Mononuclear cell (primary cell): ENCODE measurements around the gene ERBB4. TPM values are rescaled to one million over a fixed set of nuclear protein-coding genes. Genes with fewer than 3 reads are reported as not detected.

Experiments used
- H3K27me3 ChIP-seq: 2 replicates; pipeline ENCODE4 v1.6.0; 2011; ENCODE audit warnings: low read length, control low read depth; ENCODE audit not compliant: insufficient read depth
- H3K4me1 ChIP-seq: 2 replicates; pipeline ENCODE4 v1.5.1; 2011; ENCODE audit warnings: mild to moderate bottlenecking, low read length, control low read depth; ENCODE audit not compliant: insufficient read depth
- H3K4me3 ChIP-seq: 2 replicates; pipeline ENCODE4 v1.5.1; 2011; ENCODE audit warnings: mild to moderate bottlenecking, low read length, moderate library complexity
- H3K9me3 ChIP-seq: 2 replicates; pipeline ENCODE4 v1.5.1; 2011; ENCODE audit warnings: low read depth, mild to moderate bottlenecking, control low read depth, low read length
- total RNA-seq: library from RNA; depleted of rRNA; stranded (reverse); fragments of >200 nt; gene quantifications from one replicate; pipeline ENCODE4 v1.2.3, GENCODE V29; 2012

Gene ERBB4
- total RNA-seq, 1 donor: not detected

GRCh38 chr2:211435331-211435730, 1103.3 kb downstream of the ERBB4 start:
- H3K27me3 ChIP-seq: no peaks in the 10 kb centered on the region
- no peak overlapping the region for H3K4me3 ChIP-seq
- no peaks in the 10 kb centered on the region for H3K4me1 ChIP-seq
- no peaks in the 10 kb centered on the region for H3K9me3 ChIP-seq

- Histone ChIP-seq H3K4me3 (no peak overlapping the region), H3K4me1 (no peaks in the 10 kb centered on the region), H3K9me3 (no peaks in the 10 kb centered on the region), H3K27me3 (no peaks in the 10 kb centered on the region)
Measured at GRCh38 chr2:211434773-211435172, 1103.8 kb downstream of the ERBB4 start.

DNA sequence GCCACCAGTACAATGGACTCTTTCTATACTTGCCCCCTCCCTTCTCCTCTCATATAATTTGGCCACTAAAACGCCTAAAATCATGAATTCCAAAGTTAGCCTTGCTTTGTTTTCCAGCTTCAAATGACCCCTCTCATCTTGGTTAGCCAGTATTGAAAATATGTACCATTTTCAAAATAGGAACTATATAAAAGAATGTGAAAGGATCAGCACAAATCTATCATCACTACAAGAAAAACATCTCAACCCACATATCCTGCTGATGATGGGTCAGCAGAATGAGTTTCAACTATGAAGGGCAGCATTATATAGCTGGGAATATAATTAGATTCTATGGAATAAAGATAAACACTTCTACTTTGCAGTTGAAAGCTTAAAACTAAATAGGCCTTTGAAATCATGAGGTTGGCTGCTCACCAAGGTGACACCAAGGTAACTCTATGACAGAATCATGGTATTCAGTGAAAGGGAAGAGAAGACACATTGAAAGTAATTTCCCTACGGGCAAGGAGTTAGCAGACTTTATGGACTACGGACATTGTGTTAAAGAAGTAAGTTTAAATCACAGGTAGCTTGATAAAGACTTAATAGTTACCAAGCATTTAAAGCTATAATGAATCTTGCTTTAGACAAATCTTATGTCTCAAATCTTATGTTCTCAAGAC, 1109.2 kb downstream of the ERBB4 start:
- no peak overlapping the region for H3K4me3 ChIP-seq
- no peaks in the 10 kb centered on the region for H3K4me1 ChIP-seq
- no peaks in the 10 kb centered on the region for H3K9me3 ChIP-seq
- no peaks in the 10 kb centered on the region for H3K27me3 ChIP-seq

- H3K4me1 ChIP-seq: no peaks in the 10 kb centered on the region
- H3K4me3 ChIP-seq: no peak overlapping the region
- H3K9me3 ChIP-seq: no peaks in the 10 kb centered on the region
- no peaks in the 10 kb centered on the region for H3K27me3 ChIP-seq
Measured at GRCh38 chr2:211426240-211426639, 1112.4 kb downstream of the ERBB4 start.

GRCh38 chr2:211423018-211423417, 1115.6 kb downstream of the ERBB4 start:
- H3K4me3 ChIP-seq: no peak overlapping the region
- H3K4me1 ChIP-seq: no peaks in the 10 kb centered on the region
- H3K27me3 ChIP-seq: no peaks in the 10 kb centered on the region
- no peaks in the 10 kb centered on the region for H3K9me3 ChIP-seq

- Histone ChIP-seq H3K27me3 (no peaks in the 10 kb centered on the region), H3K4me3 (no peak overlapping the region), H3K4me1 (no peaks in the 10 kb centered on the region), H3K9me3 (no peaks in the 10 kb centered on the region)
Measured at GRCh38 chr2:211417544-211417943, 1121.1 kb downstream of the ERBB4 start.

GRCh38 chr2:211416373-211416772, 1122.2 kb downstream of the ERBB4 start:
- H3K4me3 ChIP-seq: no peak overlapping the region
- H3K4me1 ChIP-seq: no peaks in the 10 kb centered on the region
- no peaks in the 10 kb centered on the region for H3K9me3 ChIP-seq
- no peaks in the 10 kb centered on the region for H3K27me3 ChIP-seq

- no peaks in the 10 kb centered on the region for H3K9me3 ChIP-seq
- H3K4me1 ChIP-seq: no peaks in the 10 kb centered on the region
- H3K4me3 ChIP-seq: no peak overlapping the region
- H3K27me3 ChIP-seq: no peaks in the 10 kb centered on the region
Measured at GRCh38 chr2:211413746-211414145, 1124.9 kb downstream of the ERBB4 start.

DNA sequence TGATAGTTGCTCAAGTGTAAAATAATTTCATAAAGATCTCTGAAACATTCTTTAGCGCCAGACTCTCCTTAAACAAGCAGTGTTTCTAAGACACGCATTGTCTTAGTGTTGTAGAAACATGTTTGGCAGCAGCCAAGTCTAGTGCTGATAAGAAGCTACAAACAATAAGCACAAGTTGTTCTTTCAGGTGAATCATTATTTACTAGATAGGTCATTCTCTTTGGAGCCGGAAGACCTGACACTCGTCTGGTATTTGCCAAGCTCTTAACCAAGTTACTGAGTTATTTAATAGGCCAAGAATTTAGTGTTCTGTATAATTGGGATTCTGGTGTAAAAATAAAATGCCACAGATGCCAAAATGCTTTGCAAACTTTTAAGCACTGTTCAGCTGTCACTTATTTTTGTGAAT, 1130.1 kb downstream of the ERBB4 start:
- Histone ChIP-seq H3K4me1 (no peaks in the 10 kb centered on the region), H3K27me3 (no peaks in the 10 kb centered on the region), H3K9me3 (no peaks in the 10 kb centered on the region), H3K4me3 (no peak overlapping the region)

GRCh38 chr2:211407076-211407475, 1131.5 kb downstream of the ERBB4 start:
- Histone ChIP-seq H3K4me3 (no peak overlapping the region), H3K9me3 (no peaks in the 10 kb centered on the region), H3K27me3 (no peaks in the 10 kb centered on the region), H3K4me1 (no peaks in the 10 kb centered on the region)

- no peaks in the 10 kb centered on the region for H3K9me3 ChIP-seq
- H3K4me1 ChIP-seq: no peaks in the 10 kb centered on the region
- no peaks in the 10 kb centered on the region for H3K27me3 ChIP-seq
- H3K4me3 ChIP-seq: no peak overlapping the region
Measured at GRCh38 chr2:211405036-211405435, 1133.6 kb downstream of the ERBB4 start.

DNA sequence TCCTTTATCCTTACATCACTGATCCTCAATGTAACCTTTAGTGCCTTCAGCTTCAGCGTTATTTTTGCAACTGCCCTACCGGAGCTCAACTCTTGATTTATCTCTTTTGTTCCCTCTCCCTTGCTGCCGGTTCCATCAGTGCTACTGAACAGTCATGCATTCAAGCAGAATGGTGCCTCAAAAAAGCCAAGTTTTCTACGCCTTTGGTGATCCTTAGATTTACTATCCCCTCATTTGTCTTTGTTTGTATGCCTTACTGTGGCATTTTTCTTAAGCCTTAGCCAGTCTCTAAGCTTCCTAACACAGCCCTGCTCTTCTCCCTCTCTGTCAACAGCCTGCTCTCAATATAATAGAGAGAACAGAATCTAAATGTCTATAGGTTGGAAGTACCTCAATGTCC, 1134.5 kb downstream of the ERBB4 start:
- Histone ChIP-seq H3K4me3 (no peak overlapping the region), H3K27me3 (no peaks in the 10 kb centered on the region), H3K9me3 (no peaks in the 10 kb centered on the region), H3K4me1 (no peaks in the 10 kb centered on the region)

DNA sequence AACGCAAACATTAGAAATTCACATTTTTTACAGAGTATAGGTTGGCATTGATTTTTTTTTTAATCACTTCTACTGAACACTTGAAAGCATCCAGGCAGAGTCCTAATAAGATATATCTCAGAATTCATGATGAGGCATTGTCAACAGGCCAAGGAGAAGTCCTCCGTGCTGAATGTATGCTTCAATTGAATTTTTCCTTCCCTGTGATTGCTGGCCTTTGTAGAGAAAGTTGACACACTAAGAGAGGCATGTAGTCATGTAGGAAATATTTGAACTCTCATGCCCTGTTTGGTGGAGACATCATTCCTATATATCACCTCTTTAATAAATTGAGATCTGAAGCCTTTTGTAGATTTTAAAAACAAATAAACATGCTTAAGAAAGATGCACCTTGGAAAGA, 1137.3 kb downstream of the ERBB4 start:
- Histone ChIP-seq H3K27me3 (no peaks in the 10 kb centered on the region), H3K4me3 (no peak overlapping the region), H3K4me1 (no peaks in the 10 kb centered on the region), H3K9me3 (no peaks in the 10 kb centered on the region)

- Histone ChIP-seq H3K27me3 (no peaks in the 10 kb centered on the region), H3K9me3 (no peaks in the 10 kb centered on the region), H3K4me1 (no peaks in the 10 kb centered on the region), H3K4me3 (no peak overlapping the region)
Measured at GRCh38 chr2:211397764-211398163, 1140.8 kb downstream of the ERBB4 start.

- Histone ChIP-seq H3K4me1 (no peaks in the 10 kb centered on the region), H3K9me3 (no peaks in the 10 kb centered on the region), H3K4me3 (no peak overlapping the region), H3K27me3 (no peaks in the 10 kb centered on the region)
Measured at GRCh38 chr2:211396815-211397214, 1141.8 kb downstream of the ERBB4 start.

DNA sequence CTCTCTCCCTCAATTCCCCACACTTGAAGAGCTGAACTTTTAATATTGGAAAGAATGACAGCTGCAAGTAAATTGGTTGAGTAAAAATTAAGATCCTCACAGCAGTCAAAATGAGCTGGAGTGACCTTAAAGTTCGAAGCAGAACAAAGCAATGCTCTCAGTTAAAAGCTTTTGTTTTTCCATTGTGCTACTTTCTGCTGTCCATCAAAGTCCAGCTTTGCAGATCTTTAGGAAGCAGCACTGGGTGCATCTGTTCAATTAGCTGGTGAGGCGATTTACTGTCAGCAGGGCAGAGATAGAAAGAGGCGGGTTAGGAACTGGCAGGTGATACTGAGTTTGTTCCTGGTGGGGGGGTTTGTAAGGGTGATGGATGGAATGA, 1147.4 kb downstream of the ERBB4 start:
- Histone ChIP-seq H3K9me3 (no peaks in the 10 kb centered on the region), H3K4me1 (no peaks in the 10 kb centered on the region), H3K4me3 (no peak overlapping the region), H3K27me3 (no peaks in the 10 kb centered on the region)
